ENCODE results near the gene PAIP2B.

GRCh38 chr2:71174207-71174606 lies 52.7 kb downstream of the PAIP2B start:
- TF ChIP-seq EZH2phosphoT487 (IDR thresholded peaks at IDR 0.05; ENCODE audit: low read depth) = no peak
- no peak for TF ChIP-seq CTCF (IDR thresholded peaks at IDR 0.05; ENCODE audit: low read depth, low read length)
